Spleen (tissue), 7 donors: ENCODE results near the gene AKAP6.

ENCODE experiments used
- POLR2A ChIP-seq, 3 donors: fragments of 450-650 bp; IDR thresholded peaks; one replicate each; pipeline ENCODE4 v1.5.1; 2017; ENCODE audit warnings: antibody characterized with exemption in 3 of 3, mild to moderate bottlenecking in 1 of 3
- POLR2AphosphoS5 ChIP-seq, 3 donors: sonication (generic); formaldehyde crosslinking; IDR thresholded peaks; one replicate each; pipeline ENCODE4 v1.5.1; 2017; ENCODE audit warnings: antibody characterized with exemption in 3 of 3
- TF ChIP-seq, protein P1 (sequence below), 11 experiments: fragments of 200-600 bp in 7 of 11; fragments of 450-650 bp in 4 of 11; sonication (generic) in 4 of 11; IDR thresholded peaks in 8 of 11; conservative IDR thresholded peaks in 3 of 11; 1 replicate in 7 of 11; 2 replicates in 4 of 11; pipeline versions ENCODE4 v1.4.0 to v1.8.0; 2016 to 2021; ENCODE audit warnings: antibody characterized with exemption in 11 of 11, inconsistent platforms in 4 of 11, mild to moderate bottlenecking in 1 of 11
- donor health status: DM: no; HTN: no; CAD: no; lungs with moderate emphysema.
- donor health status: DM: no; HTN: no; CAD: no.
- donor health status: DM: no; HTN: no; CAD: no.

DNA sequence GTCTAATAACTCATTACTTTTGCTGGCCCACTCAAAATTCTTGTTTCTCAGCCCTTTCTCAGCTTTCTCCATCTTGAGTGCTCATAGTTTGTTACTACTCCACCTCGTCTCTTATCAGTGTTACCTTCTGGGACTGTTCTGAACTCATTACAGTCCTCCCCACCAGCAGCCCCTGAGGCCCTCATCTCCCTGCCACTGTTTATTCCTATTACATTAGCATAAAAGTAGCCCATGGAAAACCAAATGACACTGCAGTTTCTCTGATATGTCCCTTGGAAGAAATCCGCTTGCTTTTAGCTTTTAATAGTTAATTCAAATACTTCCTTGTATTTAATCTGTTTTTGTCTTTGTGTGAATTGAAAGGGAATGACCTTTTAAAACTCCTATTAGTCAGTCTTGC is 7.6 kb downstream of the AKAP6 start:
- no peak for TF ChIP-seq POLR2AphosphoS5 (IDR thresholded peaks at IDR 0.05)
- TF ChIP-seq, protein P1, sequence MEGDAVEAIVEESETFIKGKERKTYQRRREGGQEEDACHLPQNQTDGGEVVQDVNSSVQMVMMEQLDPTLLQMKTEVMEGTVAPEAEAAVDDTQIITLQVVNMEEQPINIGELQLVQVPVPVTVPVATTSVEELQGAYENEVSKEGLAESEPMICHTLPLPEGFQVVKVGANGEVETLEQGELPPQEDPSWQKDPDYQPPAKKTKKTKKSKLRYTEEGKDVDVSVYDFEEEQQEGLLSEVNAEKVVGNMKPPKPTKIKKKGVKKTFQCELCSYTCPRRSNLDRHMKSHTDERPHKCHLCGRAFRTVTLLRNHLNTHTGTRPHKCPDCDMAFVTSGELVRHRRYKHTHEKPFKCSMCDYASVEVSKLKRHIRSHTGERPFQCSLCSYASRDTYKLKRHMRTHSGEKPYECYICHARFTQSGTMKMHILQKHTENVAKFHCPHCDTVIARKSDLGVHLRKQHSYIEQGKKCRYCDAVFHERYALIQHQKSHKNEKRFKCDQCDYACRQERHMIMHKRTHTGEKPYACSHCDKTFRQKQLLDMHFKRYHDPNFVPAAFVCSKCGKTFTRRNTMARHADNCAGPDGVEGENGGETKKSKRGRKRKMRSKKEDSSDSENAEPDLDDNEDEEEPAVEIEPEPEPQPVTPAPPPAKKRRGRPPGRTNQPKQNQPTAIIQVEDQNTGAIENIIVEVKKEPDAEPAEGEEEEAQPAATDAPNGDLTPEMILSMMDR (IDR thresholded peaks at IDR 0.05 in 8 of 11, conservative IDR thresholded peaks at IDR 0.05 in 3 of 11): no peak
- TF ChIP-seq POLR2A (IDR thresholded peaks at IDR 0.05): no peak
